ENCODE measurements around the gene PBX2. TPM values are rescaled to one million over a fixed set of nuclear protein-coding genes. Genes with fewer than 3 reads are reported as not detected.

The PBX2 gene
- total RNA-seq, 2 donors from 2014 or later, result 98.3 to 104 TPM

- ATAC-seq (replicated peaks in 1 of 2), result no peak
- no peak overlapping the region for H3K27ac Mint-ChIP-seq
- peaks cover 22% of the 10 kb centered on the region for H3K4me1 Mint-ChIP-seq (ENCODE audit: low read depth)
- H3K36me3 Mint-ChIP-seq (ENCODE audit: insufficient read depth in 2 of 2), result peaks cover 0 to 2% of the 10 kb centered on the region in 2 donors
- no peak for DNase-seq
- H3K4me3 Mint-ChIP-seq, result no peak overlapping the region
- no peaks in the 10 kb centered on the region for H3K27me3 Mint-ChIP-seq (ENCODE audit: low read depth)
- H3K9me3 Mint-ChIP-seq, result no peaks in the 10 kb centered on the region
Measured at GRCh38 chr6:32168807-32169591, 21.0 kb downstream of the PBX2 start.

GRCh38 chr6:32168350-32168749 is 21.7 kb downstream of the PBX2 start:
- H3K27ac Mint-ChIP-seq, result no peak overlapping the region
- ATAC-seq (replicated peaks in 1 of 2) (no peak), DNase-seq (no peak)
- H3K4me3 Mint-ChIP-seq, result no peak overlapping the region
- H3K27me3 Mint-ChIP-seq (ENCODE audit: low read depth), result no peaks in the 10 kb centered on the region
- H3K36me3 Mint-ChIP-seq (ENCODE audit: insufficient read depth in 2 of 2), result peaks cover under 1 to 2% of the 10 kb centered on the region in 2 donors
- peaks cover 15% of the 10 kb centered on the region for H3K4me1 Mint-ChIP-seq (ENCODE audit: low read depth)
- no peaks in the 10 kb centered on the region for H3K9me3 Mint-ChIP-seq

- Mint-ChIP-seq H3K4me1 (ENCODE audit: low read depth) (peaks cover 10% of the 10 kb centered on the region), H3K4me3 (no peak overlapping the region), H3K27me3 (ENCODE audit: low read depth) (no peaks in the 10 kb centered on the region), H3K27ac (no peak overlapping the region), H3K36me3 (ENCODE audit: insufficient read depth in 2 of 2) (peaks cover 2 to 3% of the 10 kb centered on the region in 2 donors), H3K9me3 (no peaks in the 10 kb centered on the region)
- DNase-seq (no peak), ATAC-seq (replicated peaks in 1 of 2) (no peak)
Measured at GRCh38 chr6:32167761-32168262, 22.2 kb downstream of the PBX2 start.

DNA sequence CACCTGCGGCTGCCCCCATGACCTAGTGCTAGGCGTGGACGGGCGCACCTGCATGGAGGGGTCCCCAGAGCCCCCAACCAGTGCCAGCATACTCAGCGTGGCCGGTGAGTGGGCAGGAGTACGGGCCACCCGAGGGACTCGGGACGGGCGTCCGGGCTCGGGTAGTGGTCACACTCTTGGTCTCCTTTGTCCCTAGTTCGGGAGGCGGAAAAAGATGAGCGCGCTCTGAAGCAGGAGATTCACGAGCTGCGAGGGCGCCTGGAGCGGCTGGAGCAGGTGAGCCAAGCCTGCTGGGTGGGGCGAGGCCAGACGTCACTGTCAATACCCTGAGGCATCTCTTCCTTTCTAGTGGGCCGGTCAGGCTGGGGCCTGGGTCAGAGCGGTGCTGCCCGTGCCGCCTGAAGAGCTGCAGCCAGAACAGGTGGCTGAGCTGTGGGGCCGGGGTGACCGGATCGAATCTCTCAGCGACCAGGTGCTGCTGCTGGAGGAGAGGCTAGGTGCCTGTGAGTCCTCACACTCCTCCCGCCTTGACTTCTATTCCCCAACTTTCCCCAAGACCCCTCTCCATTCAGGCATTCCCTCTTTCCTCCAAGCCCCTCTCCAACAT is 22.7 kb downstream of the PBX2 start:
- Mint-ChIP-seq H3K9me3 (no peaks in the 10 kb centered on the region), H3K27ac (no peak overlapping the region), H3K36me3 (ENCODE audit: insufficient read depth in 2 of 2) (peaks cover 2 to 7% of the 10 kb centered on the region in 2 donors), H3K27me3 (ENCODE audit: low read depth) (no peaks in the 10 kb centered on the region), H3K4me3 (no peak overlapping the region), H3K4me1 (ENCODE audit: low read depth) (peaks cover 8% of the 10 kb centered on the region)
- no peak for ATAC-seq (replicated peaks in 1 of 2)
- no peak for DNase-seq

- no peak overlapping the region for H3K4me3 Mint-ChIP-seq
- ATAC-seq (replicated peaks in 1 of 2), result no peak
Measured at GRCh38 chr6:32166411-32167061, 23.5 kb downstream of the PBX2 start.

DNA sequence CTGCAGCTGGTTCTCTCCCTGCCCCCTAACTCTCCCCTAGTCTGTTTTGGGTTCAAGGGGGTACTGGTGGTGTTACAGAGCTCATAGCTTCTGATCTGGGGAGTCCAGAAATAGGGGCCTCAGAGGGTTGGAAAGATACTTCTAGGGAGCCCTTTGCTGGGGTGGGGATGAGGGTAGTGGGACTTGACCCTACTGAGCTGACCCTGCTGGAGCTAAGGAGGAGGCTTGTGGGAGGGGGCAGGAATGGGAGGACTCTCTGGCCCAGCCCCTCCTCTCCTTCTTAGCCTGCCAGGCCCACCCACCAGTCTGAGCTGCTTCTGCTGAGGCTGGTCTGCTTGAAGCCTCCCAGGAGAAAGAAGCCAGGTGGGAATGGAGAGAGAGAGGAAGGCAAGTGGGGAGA is 25.7 kb downstream of the PBX2 start, which contains the start of gene EGFL8:
EGFL8 (plus strand) TSS at position 301 of the 400 bp plus-strand sequence. CDS start 1,571 bp downstream, outside the sequence.
- H3K27me3 Mint-ChIP-seq (ENCODE audit: low read depth), result no peaks in the 10 kb centered on the region
- H3K27ac Mint-ChIP-seq, result no peak within 1 kb of the TSS
- ATAC-seq (replicated peaks in 1 of 2) (no peak), DNase-seq (no peak)
- H3K9me3 Mint-ChIP-seq, result no peaks in the 10 kb centered on the region
- peaks cover 2 to 8% of the 10 kb centered on the region in 2 donors for H3K36me3 Mint-ChIP-seq (ENCODE audit: insufficient read depth in 2 of 2)
- no peak within 1 kb of the TSS for H3K4me3 Mint-ChIP-seq
- H3K4me1 Mint-ChIP-seq (ENCODE audit: low read depth), result peaks cover 4% of the 10 kb centered on the region

More at GRCh38 chr6:32166411-32167061, 23.5 kb downstream of the PBX2 start:
- Mint-ChIP-seq H3K4me1 (ENCODE audit: low read depth) (peaks cover 8% of the 10 kb centered on the region), H3K27me3 (ENCODE audit: low read depth) (no peaks in the 10 kb centered on the region), H3K36me3 (ENCODE audit: insufficient read depth in 2 of 2) (peaks cover 2 to 8% of the 10 kb centered on the region in 2 donors), H3K27ac (no peak overlapping the region), H3K9me3 (no peaks in the 10 kb centered on the region)
- DNase-seq, result no peak

DNA sequence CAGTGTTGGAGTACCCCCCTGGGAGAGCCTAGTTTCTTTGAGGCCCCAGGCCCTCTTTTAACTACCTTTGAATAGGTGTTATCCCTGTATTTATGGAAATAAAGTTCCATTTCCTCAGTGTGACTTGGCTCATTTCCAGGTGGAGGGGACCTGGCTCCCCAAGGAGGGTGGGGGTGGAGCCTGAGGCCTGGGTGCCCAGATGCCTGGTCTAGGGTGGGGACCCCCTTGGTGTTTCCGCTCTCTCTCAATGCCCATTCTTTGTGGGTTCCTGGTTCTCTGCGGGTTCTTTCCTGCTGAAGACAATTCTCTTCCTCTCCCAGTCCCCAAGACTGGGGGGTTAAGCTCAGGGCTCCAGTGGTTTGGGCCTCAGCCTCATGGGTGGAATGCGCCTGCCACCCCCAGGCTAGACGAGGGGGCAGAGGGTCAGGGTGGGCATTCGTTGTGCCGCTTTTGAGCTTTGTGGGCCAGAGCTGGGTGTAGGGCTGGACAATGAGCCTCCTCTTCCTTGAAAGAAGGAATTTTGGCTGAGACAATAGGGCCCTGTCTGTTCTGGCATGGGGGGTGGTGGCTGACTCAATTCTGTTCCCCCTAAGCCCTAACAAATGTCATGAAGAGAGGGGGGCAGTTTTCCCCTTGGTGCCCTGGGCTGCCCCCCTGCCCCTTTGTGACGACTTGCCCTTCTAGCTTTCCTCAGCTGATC is 26.3 kb downstream of the PBX2 start:
- ATAC-seq (replicated peaks in 1 of 2) (no peak), DNase-seq (no peak)
- Mint-ChIP-seq H3K4me3 (no peak overlapping the region), H3K9me3 (no peaks in the 10 kb centered on the region), H3K27ac (no peak overlapping the region), H3K4me1 (ENCODE audit: low read depth) (peaks cover 4% of the 10 kb centered on the region), H3K36me3 (ENCODE audit: insufficient read depth in 2 of 2) (peaks cover 2 to 8% of the 10 kb centered on the region in 2 donors), H3K27me3 (ENCODE audit: low read depth) (no peaks in the 10 kb centered on the region)

DNA sequence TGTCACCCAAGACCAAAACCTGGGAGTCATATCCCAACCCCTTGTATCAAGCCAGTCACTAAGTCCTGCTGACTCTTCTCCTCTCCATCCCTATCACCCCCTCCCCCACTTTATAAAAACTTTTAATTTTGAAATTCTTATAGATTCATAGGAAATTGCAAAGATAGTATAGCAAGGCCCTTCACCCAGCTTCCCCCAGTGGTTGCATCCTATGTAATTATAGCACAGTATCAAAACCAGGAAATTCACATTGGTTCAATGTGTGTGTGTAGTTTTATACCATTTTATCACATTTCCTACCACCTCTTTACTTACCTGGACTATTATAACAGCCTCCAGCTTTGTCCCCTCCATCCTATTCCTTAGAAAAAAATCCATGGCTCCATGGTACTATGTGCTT is 31.9 kb downstream of the PBX2 start:
- Mint-ChIP-seq H3K27me3 (ENCODE audit: low read depth) (no peaks in the 10 kb centered on the region), H3K4me3 (no peak overlapping the region), H3K9me3 (no peaks in the 10 kb centered on the region), H3K27ac (no peak overlapping the region), H3K4me1 (ENCODE audit: low read depth) (peaks cover 23% of the 10 kb centered on the region), H3K36me3 (ENCODE audit: insufficient read depth in 2 of 2) (peaks cover 5 to 15% of the 10 kb centered on the region in 2 donors)
- DNase-seq (no peak), ATAC-seq (replicated peaks in 1 of 2) (no peak)

DNA sequence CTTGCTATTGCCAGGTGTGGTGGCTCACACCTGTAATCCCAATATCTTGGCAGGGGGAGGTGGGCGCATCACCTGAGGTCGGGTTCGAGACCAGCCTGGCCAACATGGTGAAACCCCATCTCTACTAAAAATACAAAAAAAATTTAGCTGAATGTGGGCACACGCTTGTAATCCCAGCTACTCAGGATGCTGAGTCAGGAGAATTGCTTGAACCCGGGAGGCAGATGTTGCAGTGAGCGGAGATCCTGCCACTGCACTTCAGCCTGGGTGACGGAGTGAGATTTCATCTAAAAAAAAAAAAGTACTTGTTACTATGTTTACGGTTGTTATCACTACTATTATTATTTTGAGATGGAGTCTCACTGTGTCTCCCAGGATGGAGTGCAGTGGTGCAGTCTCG is 33.1 kb downstream of the PBX2 start:
- H3K27ac Mint-ChIP-seq, result no peak overlapping the region
- no peak overlapping the region for H3K4me3 Mint-ChIP-seq

GRCh38 chr6:32154514-32155161 is 35.4 kb downstream of the PBX2 start:
- Mint-ChIP-seq H3K36me3 (ENCODE audit: insufficient read depth in 2 of 2) (peaks cover 5 to 11% of the 10 kb centered on the region in 2 donors), H3K9me3 (no peaks in the 10 kb centered on the region), H3K27ac (peak overlapping the region; percentile 26), H3K4me3 (peak overlapping the region; percentile 95 to 99), H3K4me1 (ENCODE audit: low read depth) (peaks cover 44% of the 10 kb centered on the region), H3K27me3 (ENCODE audit: low read depth) (peaks cover 10% of the 10 kb centered on the region)
- DNase-seq, result peak; percentile 74 to 80
- peak; percentile 85 to 87 for ATAC-seq (replicated peaks in 1 of 2)

More for the DNA sequence above, 33.1 kb downstream of the PBX2 start:
- no peak for DNase-seq
- H3K27me3 Mint-ChIP-seq (ENCODE audit: low read depth), result no peaks in the 10 kb centered on the region
- peaks cover 5 to 11% of the 10 kb centered on the region in 2 donors for H3K36me3 Mint-ChIP-seq (ENCODE audit: insufficient read depth in 2 of 2)
- no peaks in the 10 kb centered on the region for H3K9me3 Mint-ChIP-seq
- ATAC-seq (replicated peaks in 1 of 2), result no peak
- H3K4me1 Mint-ChIP-seq (ENCODE audit: low read depth), result peaks cover 33% of the 10 kb centered on the region

DNA sequence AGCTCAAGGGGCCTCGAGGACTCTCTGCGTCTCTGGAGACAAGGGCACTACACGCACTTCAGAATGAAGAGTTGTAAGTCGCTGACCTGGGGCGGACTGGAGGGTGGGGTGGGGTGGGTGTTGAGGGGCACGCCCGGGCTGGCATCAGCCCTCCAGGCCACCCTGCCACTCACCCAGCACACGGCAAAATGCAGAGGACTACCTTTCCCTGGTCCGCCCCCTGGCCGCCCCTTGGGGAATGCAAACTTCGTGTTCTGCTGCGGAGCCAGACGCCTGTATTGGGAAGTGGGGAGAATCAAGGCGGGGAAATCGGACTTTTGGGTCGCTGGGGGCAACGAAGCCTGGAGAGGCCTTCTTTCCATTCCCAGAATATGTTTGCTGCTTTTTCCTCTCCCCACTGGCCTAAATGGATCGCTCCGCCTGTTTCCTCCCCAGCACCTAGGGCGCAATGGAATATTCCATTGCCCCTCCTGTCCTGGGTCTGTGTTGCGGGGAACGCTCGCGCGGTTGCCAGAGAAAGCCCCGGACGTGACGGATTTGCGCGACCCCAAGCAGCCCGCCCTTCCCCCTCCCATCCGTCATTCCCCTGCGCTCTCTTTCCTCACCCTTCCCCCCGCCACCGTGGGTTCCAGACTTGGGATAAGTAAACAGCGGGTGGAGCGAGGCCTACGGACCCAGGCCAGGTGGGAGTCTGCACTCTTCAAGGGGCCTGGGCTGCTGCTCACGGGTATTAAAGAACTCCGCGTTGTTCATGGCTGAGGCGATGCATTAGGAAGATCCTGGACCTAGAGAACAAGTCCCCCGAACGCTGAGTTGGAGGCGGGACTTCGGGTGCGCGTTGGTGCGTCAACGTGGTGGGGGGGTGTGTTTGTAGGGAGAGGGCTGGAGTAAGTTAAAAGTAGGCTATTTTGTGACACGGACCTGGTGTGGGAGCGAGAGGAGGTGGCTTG is 36.2 kb downstream of the PBX2 start, which contains the start of gene PPT2:
PPT2 (plus strand) TSS at position 578 of the 950 bp plus-strand sequence. CDS start 454 bp downstream, outside the sequence.
- DNase-seq, result peak; percentile 78 to 81
- H3K4me3 Mint-ChIP-seq, result peak within 1 kb of the TSS; percentile 95 to 99
- H3K36me3 Mint-ChIP-seq (ENCODE audit: insufficient read depth in 2 of 2), result peaks cover 5 to 11% of the 10 kb centered on the region in 2 donors
- peak within 1 kb of the TSS; percentile 26 for H3K27ac Mint-ChIP-seq
- H3K27me3 Mint-ChIP-seq (ENCODE audit: low read depth), result peaks cover 13% of the 10 kb centered on the region
- H3K9me3 Mint-ChIP-seq, result no peaks in the 10 kb centered on the region
- peak; percentile 72 to 78 for ATAC-seq (replicated peaks in 1 of 2)
- peaks cover 47% of the 10 kb centered on the region for H3K4me1 Mint-ChIP-seq (ENCODE audit: low read depth)
